Spleen (tissue), 11 donors: Measurements from ENCODE around the gene DCTN3. TPM values are rescaled to one million over a fixed set of nuclear protein-coding genes. Genes with fewer than 3 reads are reported as not detected.
A peak's percentile ranks its signal among the peaks of the same experiment; 100 is the strongest.

Source experiments
- DNase-seq: peaks from one replicate; pipeline ENCODE4 v3.0.0-alpha.2; 2020
- H3K27ac ChIP-seq, 8 donors: fragments of 200-600 bp; sonication (generic) in 7 of 8; 1 replicate in 4 of 8; 2 replicates in 4 of 8; pipeline versions ENCODE4 v1.5.0 to v1.8.0; 2016 to 2021; ENCODE audit warnings: inconsistent platforms in 4 of 8, mild to moderate bottlenecking in 4 of 8, moderate library complexity in 1 of 8
- H3K27me3 ChIP-seq, 7 donors: fragments of 200-600 bp; sonication (generic) in 6 of 7; replicated peaks in 1 of 7; 1 replicate in 4 of 7; 2 replicates in 3 of 7; pipeline versions ENCODE4 v1.5.0 to v1.8.0; 2016 to 2021; ENCODE audit warnings: inconsistent platforms in 3 of 7, mild to moderate bottlenecking in 1 of 7
- H3K36me3 ChIP-seq, 6 donors: fragments of 200-600 bp; sonication (generic) in 5 of 6; 1 replicate in 4 of 6; 2 replicates in 2 of 6; pipeline versions ENCODE4 v1.5.0 to v1.8.0; 2016 to 2021; ENCODE audit warnings: inconsistent platforms in 2 of 6
- H3K4me1 ChIP-seq, 6 donors: fragments of 200-600 bp; sonication (generic) in 5 of 6; 1 replicate in 3 of 6; 2 replicates in 3 of 6; pipeline versions ENCODE4 v1.5.0 to v1.8.0; 2016 to 2021; ENCODE audit warnings: inconsistent platforms in 3 of 6
- H3K4me3 ChIP-seq, 8 donors: fragments of 200-600 bp; sonication (generic) in 7 of 8; 1 replicate in 4 of 8; 2 replicates in 4 of 8; pipeline versions ENCODE4 v1.5.0 to v1.8.0; 2016 to 2021; ENCODE audit warnings: inconsistent platforms in 4 of 8, mild to moderate bottlenecking in 4 of 8, moderate library complexity in 2 of 8
- H3K9me3 ChIP-seq, 8 donors: fragments of 200-600 bp; sonication (generic) in 7 of 8; 1 replicate in 4 of 8; 2 replicates in 4 of 8; pipeline versions ENCODE4 v1.5.0 to v1.8.0; 2016 to 2021; ENCODE audit warnings: inconsistent platforms in 4 of 8
- POLR2A ChIP-seq, 3 donors: fragments of 450-650 bp; IDR thresholded peaks; one replicate each; pipeline ENCODE4 v1.5.1; 2017; ENCODE audit warnings: antibody characterized with exemption in 3 of 3, mild to moderate bottlenecking in 1 of 3
- POLR2AphosphoS5 ChIP-seq, 3 donors: sonication (generic); formaldehyde crosslinking; IDR thresholded peaks; one replicate each; pipeline ENCODE4 v1.5.1; 2017; ENCODE audit warnings: antibody characterized with exemption in 3 of 3
- WGBS, 5 donors: extraction: QIAGEN DNeasy Blood & Tissue Kit in 3 of 5; methylation state at CpG; one replicate each; pipeline versions ENCODE4 v1.1.5 to v1.1.7; 2013 to 2018; 5-methylcytosine and 5-hydroxymethylcytosine counted together
- intact Hi-C: fragments of 100-400 bp; cut with DNase I; formaldehyde crosslinking; loops from one replicate; pipeline ENCODE4 v1.15.0; 2023; ENCODE audit warnings: low total_unique reads
- polyA plus RNA-seq, 3 donors: library from polyadenylated mRNA; stranded (reverse); fragments of 200-250 nt; gene quantifications; one replicate each; pipeline ENCODE4 v1.2.1, GENCODE V29; 2013
- total RNA-seq, 7 donors: library from RNA; depleted of rRNA in 3 of 7; stranded (reverse); fragments of >200 nt in 3 of 7; fragmentation: NEBNext Ultra II Directional in 4 of 7; extraction: Animal tissue kit (Norgen Biotek cat#: 25700) in 4 of 7; gene quantifications; one replicate each; pipeline versions ENCODE4 v1.1.0 to v1.2.1, GENCODE V29; 2016 to 2021
- TF ChIP-seq, protein P1 (sequence below), 11 experiments: fragments of 200-600 bp in 7 of 11; fragments of 450-650 bp in 4 of 11; sonication (generic) in 4 of 11; IDR thresholded peaks in 8 of 11; conservative IDR thresholded peaks in 3 of 11; 1 replicate in 7 of 11; 2 replicates in 4 of 11; pipeline versions ENCODE4 v1.4.0 to v1.8.0; 2016 to 2021; ENCODE audit warnings: antibody characterized with exemption in 11 of 11, inconsistent platforms in 4 of 11, mild to moderate bottlenecking in 1 of 11
- donor health status: healthy with polysubstance abuse.
- donor health status: DM: no; HTN: no; CAD: no; lungs with moderate emphysema.
- donor health status: DM: no; HTN: no; CAD: no.
- donor health status: Bipolar disorder and iron deficiency.
- donor health status: healthy.
- donor health status: DM: no; HTN: no; CAD: no.
- donor health status: DM: yes; HTN: yes; CAD: no.

The DCTN3 gene
- total and polyA plus RNA-seq, 10 donors, result 43.8 to 79.8 (median 56.7) TPM

DNA sequence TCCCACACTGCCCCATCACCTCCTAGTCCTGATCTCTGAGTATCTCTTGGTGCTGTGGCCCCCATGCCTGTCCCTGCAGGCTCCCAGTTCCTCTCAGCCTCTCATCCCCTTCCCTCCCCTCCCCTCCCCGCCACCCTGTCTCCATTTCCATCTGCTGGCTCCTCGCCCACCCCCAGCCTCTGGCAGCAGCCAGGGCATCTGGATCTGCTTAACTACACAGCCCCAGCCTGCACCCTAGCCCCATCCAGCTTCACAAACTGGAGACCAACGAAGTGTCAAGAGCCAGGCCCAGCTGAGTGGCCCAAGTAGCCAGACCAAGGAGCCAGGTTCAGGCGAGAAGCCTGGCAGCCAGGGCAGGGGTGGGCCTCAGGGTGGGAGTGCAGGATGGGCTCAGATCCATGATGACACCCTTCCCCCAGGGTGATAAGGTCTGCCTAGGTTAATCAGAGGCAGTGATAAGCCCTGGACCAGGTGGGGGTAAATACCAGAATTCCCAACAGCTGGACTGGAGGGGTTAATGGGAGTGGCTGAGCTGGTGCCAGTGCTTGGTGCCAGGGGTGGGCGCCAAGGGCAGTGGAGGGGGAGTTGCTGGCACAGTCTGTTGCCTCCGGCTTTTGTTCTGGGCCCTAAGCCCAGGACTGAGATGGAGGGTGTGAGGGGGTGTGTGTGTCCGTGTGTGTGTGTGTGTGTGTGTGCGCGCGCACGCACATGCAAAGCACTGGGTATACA, 34.2 kb upstream of the DCTN3 start:
- H3K27me3 ChIP-seq, result no peaks in the 10 kb centered on the region
- H3K27ac ChIP-seq, result peak overlapping the region in 6 of 8 donors; percentile 33 to 70 (median 65)
- peak; percentile 73 for DNase-seq
- H3K9me3 ChIP-seq, result no peaks in the 10 kb centered on the region
- intact Hi-C loops, result no loop called here
- H3K36me3 ChIP-seq, result peaks cover 0 to 24% (median 13%) of the 10 kb centered on the region in 6 donors
- peak; percentile 24 to 67 (median 63) for TF ChIP-seq POLR2AphosphoS5 (IDR thresholded peaks at IDR 0.05)
- TF ChIP-seq POLR2A (IDR thresholded peaks at IDR 0.05), result no peak
- TF ChIP-seq, protein P1, sequence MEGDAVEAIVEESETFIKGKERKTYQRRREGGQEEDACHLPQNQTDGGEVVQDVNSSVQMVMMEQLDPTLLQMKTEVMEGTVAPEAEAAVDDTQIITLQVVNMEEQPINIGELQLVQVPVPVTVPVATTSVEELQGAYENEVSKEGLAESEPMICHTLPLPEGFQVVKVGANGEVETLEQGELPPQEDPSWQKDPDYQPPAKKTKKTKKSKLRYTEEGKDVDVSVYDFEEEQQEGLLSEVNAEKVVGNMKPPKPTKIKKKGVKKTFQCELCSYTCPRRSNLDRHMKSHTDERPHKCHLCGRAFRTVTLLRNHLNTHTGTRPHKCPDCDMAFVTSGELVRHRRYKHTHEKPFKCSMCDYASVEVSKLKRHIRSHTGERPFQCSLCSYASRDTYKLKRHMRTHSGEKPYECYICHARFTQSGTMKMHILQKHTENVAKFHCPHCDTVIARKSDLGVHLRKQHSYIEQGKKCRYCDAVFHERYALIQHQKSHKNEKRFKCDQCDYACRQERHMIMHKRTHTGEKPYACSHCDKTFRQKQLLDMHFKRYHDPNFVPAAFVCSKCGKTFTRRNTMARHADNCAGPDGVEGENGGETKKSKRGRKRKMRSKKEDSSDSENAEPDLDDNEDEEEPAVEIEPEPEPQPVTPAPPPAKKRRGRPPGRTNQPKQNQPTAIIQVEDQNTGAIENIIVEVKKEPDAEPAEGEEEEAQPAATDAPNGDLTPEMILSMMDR (IDR thresholded peaks at IDR 0.05 in 8 of 11, conservative IDR thresholded peaks at IDR 0.05 in 3 of 11), result no peak
- WGBS, 5 donors, result 51 to 70% (median 64%) methylated on average over 10 to 11 of the region's 11 CpGs
- H3K4me3 ChIP-seq, result no peak overlapping the region
- H3K4me1 ChIP-seq, result peaks cover 15 to 57% (median 32%) of the 10 kb centered on the region in 6 donors

DNA sequence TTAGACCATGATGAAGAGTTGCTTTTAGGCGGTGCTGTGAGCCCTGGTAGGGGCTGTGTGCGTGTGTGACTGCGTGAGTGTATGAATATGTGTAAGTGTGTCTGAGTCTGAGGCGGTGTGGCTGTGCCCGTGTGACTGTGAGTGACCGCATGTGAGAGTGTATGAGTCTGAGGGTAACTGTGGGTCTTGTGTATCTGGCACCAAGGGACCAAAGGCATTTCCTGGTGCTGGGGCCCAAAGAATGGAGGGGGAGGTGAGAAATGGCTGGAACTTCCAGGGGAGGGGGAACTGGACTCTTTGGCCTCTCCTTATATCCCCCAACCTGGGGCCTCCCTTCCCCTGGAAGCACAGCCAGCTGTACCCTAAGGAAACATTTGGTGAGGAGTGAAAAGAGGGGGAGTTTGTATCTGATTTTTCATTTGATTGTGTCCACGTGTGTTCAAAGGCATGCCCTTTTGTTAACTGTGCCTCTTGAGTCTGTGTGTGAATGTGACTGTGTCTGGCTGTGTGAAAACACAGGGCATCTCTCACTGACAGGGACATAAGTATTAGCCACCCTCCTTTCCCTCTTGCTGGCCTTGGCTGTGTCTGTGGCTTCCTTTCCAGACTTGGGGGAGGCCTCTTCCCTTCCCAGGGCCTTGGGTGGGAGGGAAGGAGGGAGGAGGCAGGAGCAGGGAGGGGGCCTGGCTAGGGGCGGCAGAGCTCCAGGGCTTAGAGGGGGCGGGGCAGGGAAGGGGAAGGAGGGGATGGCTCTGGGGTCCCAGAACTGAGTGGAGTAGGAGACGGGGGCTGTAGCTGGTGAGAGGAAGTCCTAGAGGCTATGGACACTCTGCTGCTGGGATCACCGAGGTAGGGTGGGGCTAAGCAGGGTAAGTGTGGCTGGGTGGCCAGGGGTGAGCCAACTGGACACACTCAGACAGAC, 33.1 kb upstream of the DCTN3 start:
- no peak for DNase-seq
- Histone ChIP-seq H3K27me3 (no peaks in the 10 kb centered on the region), H3K27ac (peak overlapping the region in 7 of 8 donors; percentile 51 to 70 (median 67)), H3K9me3 (no peaks in the 10 kb centered on the region), H3K36me3 (peaks cover 0 to 34% (median 23%) of the 10 kb centered on the region in 6 donors), H3K4me1 (peaks cover 15 to 67% (median 32%) of the 10 kb centered on the region in 6 donors), H3K4me3 (no peak overlapping the region)
- intact Hi-C loops, result no loop called here
- TF ChIP-seq, protein P1 (IDR thresholded peaks at IDR 0.05 in 8 of 11, conservative IDR thresholded peaks at IDR 0.05 in 3 of 11), result no peak
- TF ChIP-seq POLR2AphosphoS5 (IDR thresholded peaks at IDR 0.05) (no peak), POLR2A (IDR thresholded peaks at IDR 0.05) (no peak)
- WGBS, 5 donors, result 43 to 55% (median 52%) methylated on average over 10 to 11 of the region's 11 CpGs

DNA sequence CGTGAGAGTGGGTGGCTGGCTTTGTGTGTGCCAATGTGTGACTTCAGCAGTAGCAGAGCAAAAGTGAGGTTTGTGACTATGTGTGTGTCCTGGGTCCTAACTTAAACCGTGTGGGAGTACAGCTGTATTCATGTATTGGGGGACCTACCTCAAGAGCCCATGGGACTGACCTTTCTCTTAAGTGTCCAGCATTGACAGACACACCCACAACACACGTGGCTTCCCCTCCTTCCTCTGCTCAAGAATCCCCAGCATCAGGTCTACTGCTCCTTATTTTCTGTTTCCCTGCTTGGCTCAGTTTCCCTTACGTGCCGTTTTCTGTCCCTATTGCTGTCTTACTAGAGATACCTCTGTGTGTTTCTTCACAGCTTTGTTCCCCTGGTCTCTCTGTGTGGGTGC, 32.3 kb upstream of the DCTN3 start:
- Histone ChIP-seq H3K36me3 (peaks cover 0 to 38% (median 25%) of the 10 kb centered on the region in 6 donors), H3K27ac (peak overlapping the region in 7 of 8 donors; percentile 51 to 70 (median 67)), H3K4me1 (peaks cover 22 to 75% (median 40%) of the 10 kb centered on the region in 6 donors), H3K9me3 (no peaks in the 10 kb centered on the region), H3K4me3 (peak overlapping the region in 3 of 8 donors; percentile 17 to 48 (median 24)), H3K27me3 (no peaks in the 10 kb centered on the region)
- TF ChIP-seq, protein P1 (IDR thresholded peaks at IDR 0.05 in 8 of 11, conservative IDR thresholded peaks at IDR 0.05 in 3 of 11), result no peak
- TF ChIP-seq POLR2A (IDR thresholded peaks at IDR 0.05) (no peak), POLR2AphosphoS5 (IDR thresholded peaks at IDR 0.05) (no peak)
- intact Hi-C loops, result no loop called here
- DNase-seq, result no peak
- 39 to 58% (median 49%) methylated on average over 5 of the region's 5 CpGs for WGBS, 5 donors
